ENCODE data around the gene TAS2R40.

- TF ChIP-seq MAX (IDR thresholded peaks at IDR 0.05) (no peak), CTCF (IDR thresholded peaks at IDR 0.05 in 2 of 3, conservative IDR thresholded peaks at IDR 0.05 in 1 of 3; ENCODE audit: borderline replicate concordance in 1 of 3, insufficient read depth in 1 of 3, low read depth in 2 of 3, low read length in 2 of 3) (no peak), RAD21 (IDR thresholded peaks at IDR 0.05; ENCODE audit: low read depth) (no peak)
These were observed 7.4 kb downstream of the TAS2R40 start for GRCh38 chr7:143229054-143229790.

Data from HCT116 (cell line).